A549 (cell line): ENCODE measurements around the gene C2orf74. TPM values are rescaled to one million over a fixed set of nuclear protein-coding genes. Genes with fewer than 3 reads are reported as not detected.

Source experiments
- ATAC-seq, 2 experiments: fragments of 200-7000 bp in 1 of 2; fragments of >200 bp in 1 of 2; cut with Nextera tagmentation in 1 of 2; cut with Tn5 transposase in 1 of 2; 3 replicates each; pipeline versions ENCODE4 v1.8.0 to v1.9.1; 2018 to 2020; ENCODE audit warnings: mild to moderate bottlenecking in 1 of 2, moderate library complexity in 1 of 2
- CTCF ChIA-PET: fragments of 300-600 bp; sonication (Branson Sonifier 250); formaldehyde crosslinking; extraction: SDS; loops from one replicate; lab custom pipeline; 2021; ENCODE audit warnings: antibody characterized with exemption, inconsistent platforms; lab: Yijun Ruan, JAX
- POLR2A ChIA-PET: fragments of 350-600 bp; formaldehyde crosslinking; extraction: SDS; loops from one replicate; lab custom pipeline; 2021; ENCODE audit warnings: antibody characterized with exemption, inconsistent platforms; lab: Yijun Ruan, JAX
- DNase-seq, 2 experiments: peaks; one replicate each; pipeline versions ENCODE4 v3.0.0 to v3.0.0-alpha.2; 2011 to 2016; ENCODE audit warnings: low read depth in 1 of 2, low spot score in 1 of 2
- FAIRE-seq: peaks from 2 replicates; lab custom pipeline; 2011; peaks lifted over from hg19 to GRCh38; lab: Jason Lieb, UNC
- H3K27ac ChIP-seq, 2 experiments: fragments of >200 bp; sonication (Bioruptor Twin); formaldehyde crosslinking; 3 replicates each; pipeline ENCODE4 v1.5.1; 2016 to 2017
- H3K4me1 ChIP-seq: fragments of >200 bp; sonication (Bioruptor Twin); formaldehyde crosslinking; 3 replicates; pipeline ENCODE4 v1.6.1; 2016
- H3K4me2 ChIP-seq: fragments of >200 bp; sonication (Bioruptor Twin); formaldehyde crosslinking; 3 replicates; pipeline ENCODE4 v1.6.1; 2016
- H3K4me3 ChIP-seq: fragments of >200 bp; sonication (Bioruptor Twin); formaldehyde crosslinking; 3 replicates; pipeline ENCODE4 v1.5.1; 2016
- H3K9me3 ChIP-seq: fragments of >200 bp; sonication (Bioruptor Twin); formaldehyde crosslinking; 3 replicates; pipeline ENCODE4 v1.6.1; 2016
- BHLHE40 ChIP-seq: IDR thresholded peaks from 2 replicates; pipeline ENCODE4 v1.6.1; 2012; ENCODE audit warnings: low read depth, low read length, inconsistent platforms
- CBX2 ChIP-seq: fragments of 200-600 bp; sonication (generic); IDR thresholded peaks from 2 replicates; pipeline ENCODE4 v1.6.1; 2016; ENCODE audit warnings: low read depth, mild to moderate bottlenecking, borderline replicate concordance
- CHD4 ChIP-seq: fragments of 200-600 bp; sonication (generic); IDR thresholded peaks from 2 replicates; pipeline ENCODE4 v1.6.1; 2016; ENCODE audit warnings: antibody characterized with exemption, mild to moderate bottlenecking, borderline replicate concordance
- FOSB ChIP-seq: fragments of 250-450 bp; sonication (Bioruptor Pico); IDR thresholded peaks from 2 replicates; pipeline ENCODE4 v1.5.0; 2020; ENCODE audit warnings: mild to moderate bottlenecking, moderate library complexity
- FOSL2 ChIP-seq, 2 experiments: fragments of 450-650 bp in 1 of 2; fragments of >200 bp in 1 of 2; sonication (Bioruptor Twin) in 1 of 2; formaldehyde crosslinking; IDR thresholded peaks; 2 replicates each; pipeline versions ENCODE4 v1.5.0 to v1.6.1; 2016 to 2020; ENCODE audit warnings: mild to moderate bottlenecking in 1 of 2, moderate library complexity in 1 of 2
- HDAC2 ChIP-seq: fragments of 200-600 bp; sonication (generic); IDR thresholded peaks from 2 replicates; pipeline ENCODE4 v1.6.1; 2016
- HEYL ChIP-seq: fragments of 250-450 bp; sonication (Bioruptor Pico); IDR thresholded peaks from 2 replicates; pipeline ENCODE4 v1.8.0; 2021; ENCODE audit warnings: mild to moderate bottlenecking, moderate library complexity
- HOXA7 ChIP-seq: fragments of 250-450 bp; sonication (Bioruptor Pico); IDR thresholded peaks from 2 replicates; pipeline ENCODE4 v1.5.0; 2020; ENCODE audit warnings: mild to moderate bottlenecking, moderate library complexity
- HOXB5 ChIP-seq: fragments of 250-450 bp; sonication (Bioruptor Pico); IDR thresholded peaks from 2 replicates; pipeline ENCODE4 v1.5.0; 2020; ENCODE audit warnings: mild to moderate bottlenecking, moderate library complexity
- JUN ChIP-seq, 2 experiments: fragments of >200 bp; sonication (Bioruptor Twin); formaldehyde crosslinking; IDR thresholded peaks; 2 replicates in 1 of 2; 3 replicates in 1 of 2; pipeline ENCODE4 v1.6.1; 2016 to 2017
- JUNB ChIP-seq: fragments of >200 bp; sonication (Bioruptor Twin); formaldehyde crosslinking; IDR thresholded peaks from 2 replicates; pipeline ENCODE4 v1.6.1; 2016
- KDM1A ChIP-seq: fragments of 200-600 bp; sonication (generic); IDR thresholded peaks from 2 replicates; pipeline ENCODE4 v1.6.1; 2016; ENCODE audit warnings: low read depth, mild to moderate bottlenecking
- MAZ ChIP-seq: fragments of 150-350 bp; IDR thresholded peaks from 2 replicates; pipeline ENCODE4 v1.6.1; 2014; ENCODE audit warnings: antibody characterized with exemption, low read depth, low read length, borderline replicate concordance
- NPAS2 ChIP-seq: fragments of 250-450 bp; sonication (Bioruptor Pico); IDR thresholded peaks from 2 replicates; pipeline ENCODE4 v1.8.0; 2022; ENCODE audit warnings: mild to moderate bottlenecking, moderate library complexity, borderline replicate concordance
- POLR2A ChIP-seq: IDR thresholded peaks from 2 replicates; pipeline ENCODE4 v1.6.1; 2012; ENCODE audit warnings: mild to moderate bottlenecking, low read length
- RFX5 ChIP-seq: fragments of 450-650 bp; IDR thresholded peaks from 2 replicates; pipeline ENCODE4 v1.7.1; 2014; ENCODE audit warnings: antibody characterized with exemption, mild to moderate bottlenecking, moderate library complexity
- RNF2 ChIP-seq: fragments of 200-600 bp; sonication (generic); IDR thresholded peaks from 2 replicates; pipeline ENCODE4 v1.6.1; 2016; ENCODE audit warnings: low read depth, mild to moderate bottlenecking, antibody characterized with exemption, moderate library complexity, borderline replicate concordance
- TP53 ChIP-seq: fragments of 250-450 bp; sonication (Bioruptor Pico); IDR thresholded peaks from 2 replicates; pipeline ENCODE4 v1.5.0; 2021; ENCODE audit warnings: mild to moderate bottlenecking, moderate library complexity
- ZFP36 ChIP-seq: fragments of 450-650 bp; IDR thresholded peaks from 2 replicates; pipeline ENCODE4 v1.6.1; 2014; ENCODE audit warnings: borderline replicate concordance; ENCODE audit not compliant: partially characterized antibody
- ZSCAN20 ChIP-seq: fragments of 250-450 bp; sonication (Bioruptor Pico); IDR thresholded peaks from 2 replicates; pipeline ENCODE4 v1.8.0; 2022; ENCODE audit warnings: mild to moderate bottlenecking, moderate library complexity
- WGBS: methylation state at CpG from one replicate; pipeline ENCODE4 v1.1.6; 2017; ENCODE audit errors: missing lambda C conversion rate; 5-methylcytosine and 5-hydroxymethylcytosine counted together
- polyA plus RNA-seq, 4 experiments: library from polyadenylated mRNA; depleted of rRNA in 3 of 4; stranded (reverse); fragments of >200 nt; fragmentation: RNase III in 1 of 4; extraction: RNeasy Plus Mini Kit Qiagen cat#74134 plus additional on column Dnase treatment in 1 of 4; gene quantifications; 2 replicates in 3 of 4; 3 replicates in 1 of 4; pipeline ENCODE4 v1.2.3, GENCODE V29; 2011 to 2017
- TF ChIP-seq, protein P1 (sequence below): IDR thresholded peaks from 2 replicates; pipeline ENCODE4 v1.6.1; 2012
- TF ChIP-seq, protein P2 (sequence below): fragments of 250-450 bp; sonication (Bioruptor Pico); IDR thresholded peaks from 2 replicates; pipeline ENCODE4 v1.5.0; 2020; ENCODE audit warnings: low read depth, mild to moderate bottlenecking, moderate library complexity
- TF ChIP-seq, protein P3 (sequence below): fragments of 200-600 bp; sonication (generic); IDR thresholded peaks from 2 replicates; pipeline ENCODE4 v1.6.1; 2016; ENCODE audit warnings: antibody characterized with exemption, mild to moderate bottlenecking, moderate library complexity

C2orf74 gene
- polyA plus RNA-seq, 2 of the 4 experiments (the other 2 are of a cell fraction): 41.8 to 47.8 TPM

DNA sequence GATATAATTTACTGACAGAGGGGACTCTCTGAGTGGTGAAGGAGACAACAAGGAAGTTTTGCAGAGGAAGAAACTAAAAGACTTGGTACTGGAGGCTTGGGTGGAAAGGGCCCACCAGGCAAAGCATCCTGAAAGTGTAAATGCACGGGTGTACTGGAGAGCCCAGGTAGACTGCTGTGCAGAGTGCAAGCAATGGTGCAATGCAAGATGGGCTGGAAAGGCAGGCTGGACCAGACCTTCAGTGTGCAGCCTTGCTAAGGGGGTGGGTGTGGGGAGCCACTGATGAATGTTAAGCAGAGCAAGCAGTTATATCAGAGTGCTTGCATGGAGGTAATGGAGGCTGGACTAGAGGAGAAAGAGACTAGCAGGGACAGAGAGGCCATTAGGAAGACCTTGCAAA, 10.7 kb downstream of the C2orf74 start:
- no peak overlapping the region for H3K4me2 ChIP-seq
- no peak overlapping the region for H3K4me3 ChIP-seq
- no peak overlapping the region for H3K27ac ChIP-seq
- POLR2A ChIA-PET: no interaction called here
- H3K9me3 ChIP-seq: no peaks in the 10 kb centered on the region
- TF ChIP-seq CBX2: no peak
- no peak for TF ChIP-seq ZSCAN20 (CRISPR knock-in tag)
- no peak for TF ChIP-seq TP53 (CRISPR knock-in tag)
- no peak for TF ChIP-seq HOXB5 (CRISPR knock-in tag)
- no peak for TF ChIP-seq HDAC2
- TF ChIP-seq BHLHE40: no peak
- TF ChIP-seq CHD4: no peak
- no peak for TF ChIP-seq ZFP36
- TF ChIP-seq HEYL: no peak
- TF ChIP-seq, protein P1, sequence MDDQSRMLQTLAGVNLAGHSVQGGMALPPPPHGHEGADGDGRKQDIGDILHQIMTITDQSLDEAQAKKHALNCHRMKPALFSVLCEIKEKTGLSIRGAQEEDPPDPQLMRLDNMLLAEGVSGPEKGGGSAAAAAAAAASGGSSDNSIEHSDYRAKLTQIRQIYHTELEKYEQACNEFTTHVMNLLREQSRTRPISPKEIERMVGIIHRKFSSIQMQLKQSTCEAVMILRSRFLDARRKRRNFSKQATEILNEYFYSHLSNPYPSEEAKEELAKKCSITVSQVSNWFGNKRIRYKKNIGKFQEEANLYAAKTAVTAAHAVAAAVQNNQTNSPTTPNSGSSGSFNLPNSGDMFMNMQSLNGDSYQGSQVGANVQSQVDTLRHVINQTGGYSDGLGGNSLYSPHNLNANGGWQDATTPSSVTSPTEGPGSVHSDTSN: no peak
- TF ChIP-seq, protein P2, sequence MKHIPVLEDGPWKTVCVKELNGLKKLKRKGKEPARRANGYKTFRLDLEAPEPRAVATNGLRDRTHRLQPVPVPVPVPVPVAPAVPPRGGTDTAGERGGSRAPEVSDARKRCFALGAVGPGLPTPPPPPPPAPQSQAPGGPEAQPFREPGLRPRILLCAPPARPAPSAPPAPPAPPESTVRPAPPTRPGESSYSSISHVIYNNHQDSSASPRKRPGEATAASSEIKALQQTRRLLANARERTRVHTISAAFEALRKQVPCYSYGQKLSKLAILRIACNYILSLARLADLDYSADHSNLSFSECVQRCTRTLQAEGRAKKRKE (CRISPR knock-in tag): no peak
- no peak for TF ChIP-seq HOXA7 (CRISPR knock-in tag)
- no peak for TF ChIP-seq JUNB
- no peak for TF ChIP-seq FOSL2 (IDR thresholded peaks at IDR 0.05)
- TF ChIP-seq FOSL2 (CRISPR knock-in tag; IDR thresholded peaks at IDR 0.05): no peak
- TF ChIP-seq KDM1A: no peak
- ATAC-seq (no peak), FAIRE-seq (no peak), DNase-seq (no peak)
- peaks cover 5% of the 10 kb centered on the region for H3K4me1 ChIP-seq
- WGBS: 33% methylated on average over 1 of the region's 1 CpG
- CTCF ChIA-PET: no interaction called here

DNA sequence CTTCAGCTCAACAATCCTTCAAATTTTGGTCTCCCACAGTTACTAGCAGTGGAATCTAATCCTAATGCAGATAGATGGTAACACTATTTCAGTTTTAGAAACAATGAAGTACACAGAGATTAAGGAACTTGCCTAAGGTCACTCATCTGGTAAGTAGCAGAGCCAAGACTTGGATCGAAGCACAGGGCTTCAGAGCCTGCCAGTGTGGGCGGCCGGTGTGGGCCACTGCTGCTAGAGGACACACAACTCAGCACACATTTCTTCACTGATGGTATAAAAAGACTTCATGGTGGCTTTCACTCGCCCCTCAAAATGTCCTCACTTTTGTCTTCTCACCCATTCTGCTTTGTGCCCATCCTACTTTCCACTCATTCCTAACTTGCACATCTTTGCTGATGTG, 11.1 kb downstream of the C2orf74 start:
- ATAC-seq (no peak), DNase-seq (no peak), FAIRE-seq (no peak)
- Histone ChIP-seq H3K4me1 (peaks cover 7% of the 10 kb centered on the region), H3K4me3 (no peak overlapping the region), H3K27ac (no peak overlapping the region), H3K4me2 (no peak overlapping the region), H3K9me3 (no peaks in the 10 kb centered on the region)
- WGBS: 86% methylated on average over 4 of the region's 4 CpGs
- CTCF ChIA-PET: interaction anchor here (2.0 kb wide), 1 partner anchor 9 kb away, joined by 8 read pairs; no protein-coding TSS in a partner anchor
- POLR2A ChIA-PET: no interaction called here
- TF ChIP-seq MAZ: no peak
- TF ChIP-seq RFX5: no peak
- TF ChIP-seq, protein P2 (CRISPR knock-in tag): no peak
- no peak for TF ChIP-seq JUN (IDR thresholded peaks at IDR 0.05)
- no peak for TF ChIP-seq RNF2
- TF ChIP-seq FOSB (CRISPR knock-in tag): no peak
- TF ChIP-seq CHD4: no peak
- TF ChIP-seq NPAS2: no peak
- TF ChIP-seq, protein P3, sequence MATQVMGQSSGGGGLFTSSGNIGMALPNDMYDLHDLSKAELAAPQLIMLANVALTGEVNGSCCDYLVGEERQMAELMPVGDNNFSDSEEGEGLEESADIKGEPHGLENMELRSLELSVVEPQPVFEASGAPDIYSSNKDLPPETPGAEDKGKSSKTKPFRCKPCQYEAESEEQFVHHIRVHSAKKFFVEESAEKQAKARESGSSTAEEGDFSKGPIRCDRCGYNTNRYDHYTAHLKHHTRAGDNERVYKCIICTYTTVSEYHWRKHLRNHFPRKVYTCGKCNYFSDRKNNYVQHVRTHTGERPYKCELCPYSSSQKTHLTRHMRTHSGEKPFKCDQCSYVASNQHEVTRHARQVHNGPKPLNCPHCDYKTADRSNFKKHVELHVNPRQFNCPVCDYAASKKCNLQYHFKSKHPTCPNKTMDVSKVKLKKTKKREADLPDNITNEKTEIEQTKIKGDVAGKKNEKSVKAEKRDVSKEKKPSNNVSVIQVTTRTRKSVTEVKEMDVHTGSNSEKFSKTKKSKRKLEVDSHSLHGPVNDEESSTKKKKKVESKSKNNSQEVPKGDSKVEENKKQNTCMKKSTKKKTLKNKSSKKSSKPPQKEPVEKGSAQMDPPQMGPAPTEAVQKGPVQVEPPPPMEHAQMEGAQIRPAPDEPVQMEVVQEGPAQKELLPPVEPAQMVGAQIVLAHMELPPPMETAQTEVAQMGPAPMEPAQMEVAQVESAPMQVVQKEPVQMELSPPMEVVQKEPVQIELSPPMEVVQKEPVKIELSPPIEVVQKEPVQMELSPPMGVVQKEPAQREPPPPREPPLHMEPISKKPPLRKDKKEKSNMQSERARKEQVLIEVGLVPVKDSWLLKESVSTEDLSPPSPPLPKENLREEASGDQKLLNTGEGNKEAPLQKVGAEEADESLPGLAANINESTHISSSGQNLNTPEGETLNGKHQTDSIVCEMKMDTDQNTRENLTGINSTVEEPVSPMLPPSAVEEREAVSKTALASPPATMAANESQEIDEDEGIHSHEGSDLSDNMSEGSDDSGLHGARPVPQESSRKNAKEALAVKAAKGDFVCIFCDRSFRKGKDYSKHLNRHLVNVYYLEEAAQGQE: no peak
- no peak for TF ChIP-seq POLR2A
- TF ChIP-seq HEYL: no peak
- TF ChIP-seq KDM1A: no peak
